HepG2 (cell line): Measurements from ENCODE around the gene PRKN. TPM values are rescaled to one million over a fixed set of nuclear protein-coding genes. Genes with fewer than 3 reads are reported as not detected.

Source experiments
- ATAC-seq: fragments of 200-7000 bp; cut with Tn5 transposase; 3 replicates; pipeline ENCODE4 v1.9.1; 2020; ENCODE audit warnings: mild to moderate bottlenecking, moderate library complexity
- BruUV-seq: library from RNA; stranded (reverse); fragments of 400-500 nt; replicated peaks from 2 replicates; lab custom pipeline; 2021; lab: Mats Ljungman, UMichigan
- CTCF ChIA-PET: fragments of 300-600 bp; formaldehyde crosslinking; extraction: SDS; loops from one replicate; lab custom pipeline; 2021; ENCODE audit warnings: low total read pairs, inconsistent platforms, low intra/inter-chr PET ratio; lab: Yijun Ruan, JAX
- POLR2A ChIA-PET: fragments of 350-600 bp; sonication (Branson Sonifier 250); formaldehyde crosslinking; loops from one replicate; lab custom pipeline; 2020; ENCODE audit warnings: antibody characterized with exemption, inconsistent platforms; lab: Yijun Ruan, JAX
- DNase-seq: peaks from one replicate; pipeline ENCODE4 v3.0.0-alpha.2; 2015; ENCODE audit warnings: low spot score
- FAIRE-seq: peaks from 3 replicates; lab custom pipeline; 2011; peaks lifted over from hg19 to GRCh38; lab: Jason Lieb, UNC
- H2AFZ ChIP-seq: one replicate; pipeline ENCODE4 v1.6.1; 2011; ENCODE audit warnings: low read length, inconsistent platforms
- H3K27ac ChIP-seq: fragments of 300-600 bp; 3 replicates; pipeline ENCODE4 v1.8.0; 2011; ENCODE audit warnings: mixed run types, mild to moderate bottlenecking, mixed read lengths, low read length, inconsistent platforms; ENCODE audit not compliant: insufficient read depth; ENCODE audit errors: extremely low read length
- H3K27me3 ChIP-seq, 2 experiments: fragments of 200-600 bp in 1 of 2; 2 replicates in 1 of 2; 3 replicates in 1 of 2; pipeline versions ENCODE4 v1.6.0 to v1.8.0; 2011; ENCODE audit warnings: low read length in 2 of 2, mild to moderate bottlenecking in 2 of 2, moderate library complexity in 2 of 2, inconsistent platforms in 1 of 2; ENCODE audit not compliant: insufficient read depth in 2 of 2, control insufficient read depth in 1 of 2
- H3K36me3 ChIP-seq, 2 experiments: fragments of 200-600 bp in 1 of 2; replicated peaks in 1 of 2; 2 replicates in 1 of 2; 3 replicates in 1 of 2; pipeline versions ENCODE4 v1.5.1 to v1.8.0; 2011; ENCODE audit warnings: low read length in 2 of 2, inconsistent platforms in 1 of 2; ENCODE audit not compliant: insufficient read depth in 2 of 2, control insufficient read depth in 1 of 2
- H3K4me1 ChIP-seq: 2 replicates; pipeline ENCODE4 v1.5.1; 2012; ENCODE audit warnings: low read length, inconsistent platforms; ENCODE audit not compliant: insufficient read depth
- H3K4me2 ChIP-seq: 2 replicates; pipeline ENCODE4 v1.6.0; 2011; ENCODE audit warnings: low read depth, low read length, inconsistent platforms
- H3K4me3 ChIP-seq, 3 experiments: fragments of 200-600 bp in 1 of 3; sonication (generic), shearing (Covaris generic) in 1 of 3; replicated peaks in 1 of 3; 2 replicates each; pipeline ENCODE4 v1.5.1; 2011 to 2016; ENCODE audit warnings: low read length in 3 of 3, inconsistent platforms in 2 of 3, low read depth in 2 of 3, mild to moderate bottlenecking in 2 of 3, control low read depth in 1 of 3, mixed read lengths in 1 of 3; ENCODE audit not compliant: insufficient read depth in 1 of 3
- H3K79me2 ChIP-seq: one replicate; pipeline ENCODE4 v1.6.1; 2011; ENCODE audit warnings: low read length, inconsistent platforms; ENCODE audit not compliant: insufficient read depth
- H3K9ac ChIP-seq: 2 replicates; pipeline ENCODE4 v1.6.0; 2011; ENCODE audit warnings: mild to moderate bottlenecking, low read depth, low read length, inconsistent platforms; ENCODE audit not compliant: insufficient read depth
- H3K9me3 ChIP-seq: 2 replicates; pipeline ENCODE4 v1.5.1; 2012; ENCODE audit warnings: mild to moderate bottlenecking, low read length
- H4K20me1 ChIP-seq: 2 replicates; pipeline ENCODE4 v1.6.0; 2011; ENCODE audit warnings: inconsistent platforms, mild to moderate bottlenecking, low read length, moderate library complexity; ENCODE audit not compliant: insufficient read depth
- NR2F6 ChIP-seq, 2 experiments: IDR thresholded peaks; 2 replicates each; pipeline ENCODE4 v1.6.1; 2016; ENCODE audit warnings: antibody characterized with exemption in 1 of 2, mild to moderate bottlenecking in 1 of 2
- SIN3B ChIP-seq: fragments of 150-350 bp; IDR thresholded peaks from 2 replicates; pipeline ENCODE4 v1.6.1; 2014; ENCODE audit warnings: low read length
- TBL1XR1 ChIP-seq: fragments of 150-350 bp; IDR thresholded peaks from 2 replicates; pipeline ENCODE4 v1.6.1; 2014; ENCODE audit warnings: borderline replicate concordance, low read length; ENCODE audit not compliant: partially characterized antibody
- ZKSCAN8 ChIP-seq: IDR thresholded peaks from 2 replicates; pipeline ENCODE4 v1.6.1; 2016; ENCODE audit warnings: borderline replicate concordance, missing genetic modification reagents, missing compliant biosample characterization
- ZNF510 ChIP-seq: sonication (generic); formaldehyde crosslinking; IDR thresholded peaks from 2 replicates; pipeline ENCODE4 v1.4.0; 2020; ENCODE audit warnings: low read depth, mild to moderate bottlenecking, missing genetic modification reagents
- ZNF607 ChIP-seq: sonication (generic); formaldehyde crosslinking; IDR thresholded peaks from 2 replicates; pipeline ENCODE4 v1.5.1; 2020; ENCODE audit warnings: missing genetic modification reagents, mild to moderate bottlenecking, borderline replicate concordance
- WGBS: methylation state at CpG from one replicate; pipeline ENCODE4 v1.1.6; 2017; ENCODE audit warnings: low lambda C conversion rate; 5-methylcytosine and 5-hydroxymethylcytosine counted together
- in situ Hi-C: cut with HindIII; loops from 2 replicates; pipeline ENCODE4 v1.10.0; 2017; ENCODE audit warnings: low pct_unique_long_range_greater_than_20kb; ENCODE audit not compliant: extremely low pct_ligation_motif_present
- intact Hi-C: fragments of 100-400 bp; cut with micrococcal nuclease; formaldehyde crosslinking; loops from one replicate; pipeline ENCODE4 v1.10.0; 2022; ENCODE audit not compliant: unreplicated experiment
- polyA plus RNA-seq, 8 experiments: library from polyadenylated mRNA; depleted of rRNA in 3 of 8; stranded (reverse) in 7 of 8; unstranded in 1 of 8; fragments of >200 nt; fragmentation: Illumina TruSeq in 4 of 8; extraction: Trizol in 4 of 8; gene quantifications; 2 replicates each; pipeline versions ENCODE4 v1.2.1 to v1.2.3, GENCODE V29; 2011 to 2016; ENCODE audit warnings: low read depth in 4 of 8, missing spikeins in 1 of 8, mixed read lengths in 1 of 8; ENCODE audit not compliant: insufficient read depth in 1 of 8
- total RNA-seq, 5 experiments: library from RNA; depleted of rRNA; stranded (reverse); fragments of >200 nt; fragmentation: Illumina TruSeq; extraction: Trizol; gene quantifications; 2 replicates each; pipeline ENCODE4 v1.2.3, GENCODE V29; 2016; ENCODE audit warnings: low read depth in 1 of 5
- TF ChIP-seq, protein P1 (sequence below): sonication (generic); formaldehyde crosslinking; IDR thresholded peaks from 2 replicates; pipeline ENCODE4 v1.9.0; 2021; ENCODE audit warnings: missing genetic modification reagents, mild to moderate bottlenecking, borderline replicate concordance

PRKN gene
- total and polyA plus RNA-seq, 2 of the 13 experiments (the other 11 are each of a cell fraction or from before 2014, with no cell fraction given): 0.31 to 0.44 TPM

DNA sequence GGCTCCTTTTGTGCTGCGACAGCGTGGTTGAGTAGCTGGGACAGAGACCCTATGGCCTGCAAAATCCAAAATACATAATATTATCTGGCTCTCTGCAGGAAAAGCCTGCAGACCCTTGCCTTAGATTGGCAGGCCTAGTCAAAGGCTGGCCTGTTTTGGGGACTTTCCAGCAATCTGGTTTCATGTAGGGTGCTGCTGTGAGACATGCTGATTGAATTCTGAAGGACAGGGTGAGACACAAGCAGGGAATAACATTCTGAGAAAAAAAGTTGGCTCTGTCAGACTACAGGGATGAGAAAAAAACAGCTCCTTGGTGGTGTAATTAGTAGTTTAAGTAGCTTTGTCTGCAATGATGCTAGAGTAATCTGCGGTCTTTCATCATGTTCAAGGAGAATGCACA lies 1051.0 kb downstream of the PRKN start:
- ChIA-PET POLR2A (no interaction called here), CTCF (no interaction called here)
- Histone ChIP-seq H3K4me2 (no peak overlapping the region), H3K4me1 (no peaks in the 10 kb centered on the region), H3K9me3 (no peaks in the 10 kb centered on the region), H3K27ac (no peak overlapping the region), H3K27me3 (peaks cover 0 to 3% of the 10 kb centered on the region in 2 experiments; a peak in 1 of 5 replicates), H3K4me3 (no peak overlapping the region), H4K20me1 (no peaks in the 10 kb centered on the region), H3K79me2 (no peaks in the 10 kb centered on the region), H2AFZ (no peak overlapping the region), H3K36me3 (no peaks in the 10 kb centered on the region), H3K9ac (no peak overlapping the region)
- TF ChIP-seq SIN3B (no peak), ZNF510 (CRISPR knock-in tag) (no peak), ZKSCAN8 (CRISPR knock-in tag) (no peak), TBL1XR1 (no peak), ZNF607 (CRISPR knock-in tag) (no peak), NR2F6 (IDR thresholded peaks at IDR 0.05) (no peak), NR2F6 (CRISPR knock-in tag; IDR thresholded peaks at IDR 0.05) (no peak)
- TF ChIP-seq, protein P1, sequence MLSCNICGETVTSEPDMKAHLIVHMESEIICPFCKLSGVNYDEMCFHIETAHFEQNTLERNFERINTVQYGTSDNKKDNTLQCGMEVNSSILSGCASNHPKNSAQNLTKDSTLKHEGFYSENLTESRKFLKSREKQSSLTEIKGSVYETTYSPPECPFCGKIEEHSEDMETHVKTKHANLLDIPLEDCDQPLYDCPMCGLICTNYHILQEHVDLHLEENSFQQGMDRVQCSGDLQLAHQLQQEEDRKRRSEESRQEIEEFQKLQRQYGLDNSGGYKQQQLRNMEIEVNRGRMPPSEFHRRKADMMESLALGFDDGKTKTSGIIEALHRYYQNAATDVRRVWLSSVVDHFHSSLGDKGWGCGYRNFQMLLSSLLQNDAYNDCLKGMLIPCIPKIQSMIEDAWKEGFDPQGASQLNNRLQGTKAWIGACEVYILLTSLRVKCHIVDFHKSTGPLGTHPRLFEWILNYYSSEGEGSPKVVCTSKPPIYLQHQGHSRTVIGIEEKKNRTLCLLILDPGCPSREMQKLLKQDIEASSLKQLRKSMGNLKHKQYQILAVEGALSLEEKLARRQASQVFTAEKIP: no peak
- WGBS: 46% methylated on average over 3 of the region's 3 CpGs
- FAIRE-seq (no peak), DNase-seq (no peak), ATAC-seq (no peak)
- intact Hi-C loops: no loop called here
- BruUV-seq: no TSS peak
- in situ Hi-C loops: no loop called here
